Spleen (tissue), 11 donors: Measurements from ENCODE around the gene CTDSPL. TPM values are rescaled to one million over a fixed set of nuclear protein-coding genes. Genes with fewer than 3 reads are reported as not detected.

Source experiments
- DNase-seq: peaks from one replicate; pipeline ENCODE4 v3.0.0-alpha.2; 2020
- H3K27ac ChIP-seq, 8 donors: fragments of 200-600 bp; sonication (generic) in 7 of 8; 1 replicate in 4 of 8; 2 replicates in 4 of 8; pipeline versions ENCODE4 v1.5.0 to v1.8.0; 2016 to 2021; ENCODE audit warnings: inconsistent platforms in 4 of 8, mild to moderate bottlenecking in 4 of 8, moderate library complexity in 1 of 8
- H3K27me3 ChIP-seq, 7 donors: fragments of 200-600 bp; sonication (generic) in 6 of 7; replicated peaks in 1 of 7; 1 replicate in 4 of 7; 2 replicates in 3 of 7; pipeline versions ENCODE4 v1.5.0 to v1.8.0; 2016 to 2021; ENCODE audit warnings: inconsistent platforms in 3 of 7, mild to moderate bottlenecking in 1 of 7
- H3K36me3 ChIP-seq, 6 donors: fragments of 200-600 bp; sonication (generic) in 5 of 6; 1 replicate in 4 of 6; 2 replicates in 2 of 6; pipeline versions ENCODE4 v1.5.0 to v1.8.0; 2016 to 2021; ENCODE audit warnings: inconsistent platforms in 2 of 6
- H3K4me1 ChIP-seq, 6 donors: fragments of 200-600 bp; sonication (generic) in 5 of 6; 1 replicate in 3 of 6; 2 replicates in 3 of 6; pipeline versions ENCODE4 v1.5.0 to v1.8.0; 2016 to 2021; ENCODE audit warnings: inconsistent platforms in 3 of 6
- H3K4me3 ChIP-seq, 8 donors: fragments of 200-600 bp; sonication (generic) in 7 of 8; 1 replicate in 4 of 8; 2 replicates in 4 of 8; pipeline versions ENCODE4 v1.5.0 to v1.8.0; 2016 to 2021; ENCODE audit warnings: inconsistent platforms in 4 of 8, mild to moderate bottlenecking in 4 of 8, moderate library complexity in 2 of 8
- H3K9me3 ChIP-seq, 8 donors: fragments of 200-600 bp; sonication (generic) in 7 of 8; 1 replicate in 4 of 8; 2 replicates in 4 of 8; pipeline versions ENCODE4 v1.5.0 to v1.8.0; 2016 to 2021; ENCODE audit warnings: inconsistent platforms in 4 of 8
- CTCF ChIP-seq, 11 experiments: fragments of 200-600 bp in 7 of 11; fragments of 450-650 bp in 4 of 11; sonication (generic) in 4 of 11; IDR thresholded peaks in 8 of 11; conservative IDR thresholded peaks in 3 of 11; 1 replicate in 7 of 11; 2 replicates in 4 of 11; pipeline versions ENCODE4 v1.4.0 to v1.8.0; 2016 to 2021; ENCODE audit warnings: antibody characterized with exemption in 11 of 11, inconsistent platforms in 4 of 11, mild to moderate bottlenecking in 1 of 11
- POLR2A ChIP-seq, 3 donors: fragments of 450-650 bp; IDR thresholded peaks; one replicate each; pipeline ENCODE4 v1.5.1; 2017; ENCODE audit warnings: antibody characterized with exemption in 3 of 3, mild to moderate bottlenecking in 1 of 3
- POLR2AphosphoS5 ChIP-seq, 3 donors: sonication (generic); formaldehyde crosslinking; IDR thresholded peaks; one replicate each; pipeline ENCODE4 v1.5.1; 2017; ENCODE audit warnings: antibody characterized with exemption in 3 of 3
- WGBS, 5 donors: extraction: QIAGEN DNeasy Blood & Tissue Kit in 3 of 5; methylation state at CpG; one replicate each; pipeline versions ENCODE4 v1.1.5 to v1.1.7; 2013 to 2018; 5-methylcytosine and 5-hydroxymethylcytosine counted together
- intact Hi-C: fragments of 100-400 bp; cut with DNase I; formaldehyde crosslinking; loops from one replicate; pipeline ENCODE4 v1.15.0; 2023; ENCODE audit warnings: low total_unique reads
- polyA plus RNA-seq, 3 donors: library from polyadenylated mRNA; stranded (reverse); fragments of 200-250 nt; gene quantifications; one replicate each; pipeline ENCODE4 v1.2.1, GENCODE V29; 2013
- total RNA-seq, 7 donors: library from RNA; depleted of rRNA in 3 of 7; stranded (reverse); fragments of >200 nt in 3 of 7; fragmentation: NEBNext Ultra II Directional in 4 of 7; extraction: Animal tissue kit (Norgen Biotek cat#: 25700) in 4 of 7; gene quantifications; one replicate each; pipeline versions ENCODE4 v1.1.0 to v1.2.1, GENCODE V29; 2016 to 2021
- donor health status: healthy with polysubstance abuse.
- donor health status: DM: no; HTN: no; CAD: no; lungs with moderate emphysema.
- donor health status: DM: no; HTN: no; CAD: no.
- donor health status: Bipolar disorder and iron deficiency.
- donor health status: healthy.
- donor health status: DM: no; HTN: no; CAD: no.
- donor health status: DM: yes; HTN: yes; CAD: no.

Gene CTDSPL
- total and polyA plus RNA-seq, 10 donors = 3.9 to 46.0 (median 26.2) TPM

DNA sequence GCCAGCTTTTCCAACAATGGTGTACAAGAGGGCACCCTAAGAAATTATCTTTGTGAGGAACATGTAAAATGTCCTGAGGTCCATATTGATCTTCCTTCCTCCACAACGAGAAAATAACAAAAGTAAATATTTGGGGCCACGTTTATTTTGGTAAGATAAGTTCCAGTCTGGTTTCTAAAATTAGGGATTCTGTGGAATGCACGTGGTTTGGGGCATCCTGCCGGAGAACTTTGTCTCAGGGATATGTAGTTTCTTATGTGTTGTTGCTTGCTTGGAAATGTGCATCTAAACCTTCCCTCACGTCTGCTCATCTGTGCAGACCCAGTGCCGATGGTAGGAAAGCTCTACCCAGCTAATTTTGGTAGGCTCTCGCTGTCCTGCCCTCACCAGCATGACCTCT is 62.8 kb downstream of the CTDSPL start:
- TF ChIP-seq POLR2AphosphoS5 (IDR thresholded peaks at IDR 0.05) = no peak
- no peak for TF ChIP-seq CTCF (IDR thresholded peaks at IDR 0.05 in 8 of 11, conservative IDR thresholded peaks at IDR 0.05 in 3 of 11)
- no peak for TF ChIP-seq POLR2A (IDR thresholded peaks at IDR 0.05)
- Histone ChIP-seq H3K36me3 (no peaks in the 10 kb centered on the region), H3K27ac (peak overlapping the region in 2 of 8 donors; percentile 6 to 30), H3K4me3 (no peak overlapping the region), H3K27me3 (no peaks in the 10 kb centered on the region), H3K9me3 (peaks cover 0 to 5% (median 0%) of the 10 kb centered on the region in 8 donors), H3K4me1 (peaks cover 0 to 56% (median 8%) of the 10 kb centered on the region in 6 donors)
- 71 to 81% (median 77%) methylated on average over 7 of the region's 7 CpGs for WGBS, 5 donors
- intact Hi-C loops = no loop called here
- no peak for DNase-seq

- Histone ChIP-seq H3K36me3 (no peaks in the 10 kb centered on the region), H3K27me3 (no peaks in the 10 kb centered on the region), H3K9me3 (peaks cover 0 to 5% (median 0%) of the 10 kb centered on the region in 8 donors), H3K27ac (peak overlapping the region in 1 of 8 donors; percentile 30), H3K4me1 (peaks cover 0 to 50% (median 8%) of the 10 kb centered on the region in 6 donors), H3K4me3 (no peak overlapping the region)
- TF ChIP-seq POLR2A (IDR thresholded peaks at IDR 0.05) = no peak
- no peak for TF ChIP-seq POLR2AphosphoS5 (IDR thresholded peaks at IDR 0.05)
- TF ChIP-seq CTCF (IDR thresholded peaks at IDR 0.05 in 8 of 11, conservative IDR thresholded peaks at IDR 0.05 in 3 of 11) = no peak
- 64 to 87% (median 72%) methylated on average over 2 of the region's 2 CpGs for WGBS, 5 donors
- no peak for DNase-seq
- intact Hi-C loops = no loop called here
These were observed 63.5 kb downstream of the CTDSPL start for GRCh38 chr3:37925157-37925556.

DNA sequence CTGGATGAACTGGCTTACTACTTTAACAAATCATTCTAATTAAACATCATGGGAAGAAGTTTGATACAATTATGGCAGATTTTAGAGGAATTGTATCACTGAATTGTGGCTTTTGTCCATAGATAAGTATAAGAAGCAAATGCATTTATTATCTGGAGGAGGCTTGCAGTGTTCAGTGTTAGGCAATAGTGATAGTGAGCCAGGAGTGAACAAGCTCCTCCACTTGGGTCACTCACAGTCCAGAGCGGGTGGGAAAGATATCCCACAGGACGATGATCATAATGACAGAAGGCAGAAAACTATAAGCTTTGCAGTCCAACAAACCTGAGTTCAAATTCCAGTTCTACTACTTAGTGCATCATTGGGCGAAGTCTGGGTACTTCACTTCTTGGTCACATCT is 64.9 kb downstream of the CTDSPL start:
- intact Hi-C loops = no loop called here
- H3K27me3 ChIP-seq = no peaks in the 10 kb centered on the region
- peaks cover 0 to 5% (median 0%) of the 10 kb centered on the region in 8 donors for H3K9me3 ChIP-seq
- DNase-seq = no peak
- no peak overlapping the region for H3K27ac ChIP-seq
- TF ChIP-seq POLR2AphosphoS5 (IDR thresholded peaks at IDR 0.05) (no peak), POLR2A (IDR thresholded peaks at IDR 0.05) (no peak), CTCF (IDR thresholded peaks at IDR 0.05 in 8 of 11, conservative IDR thresholded peaks at IDR 0.05 in 3 of 11) (no peak)
- no peak overlapping the region for H3K4me3 ChIP-seq
- WGBS, 5 donors = 79 to 94% (median 91%) methylated on average over 3 of the region's 3 CpGs
- H3K4me1 ChIP-seq = peaks cover 0 to 37% (median 7%) of the 10 kb centered on the region in 6 donors
- no peaks in the 10 kb centered on the region for H3K36me3 ChIP-seq

- no peak for TF ChIP-seq POLR2A (IDR thresholded peaks at IDR 0.05)
- TF ChIP-seq POLR2AphosphoS5 (IDR thresholded peaks at IDR 0.05) = no peak
- TF ChIP-seq CTCF (IDR thresholded peaks at IDR 0.05 in 8 of 11, conservative IDR thresholded peaks at IDR 0.05 in 3 of 11) = no peak
- intact Hi-C loops = no loop called here
- 79 to 91% (median 84%) methylated on average over 2 of the region's 2 CpGs for WGBS, 5 donors
- peaks cover 0 to 5% (median 0%) of the 10 kb centered on the region in 8 donors for H3K9me3 ChIP-seq
- no peaks in the 10 kb centered on the region for H3K27me3 ChIP-seq
- H3K27ac ChIP-seq = no peak overlapping the region
- no peaks in the 10 kb centered on the region for H3K36me3 ChIP-seq
- peaks cover 0 to 10% (median 7%) of the 10 kb centered on the region in 6 donors for H3K4me1 ChIP-seq
- no peak for DNase-seq
- H3K4me3 ChIP-seq = no peak overlapping the region
These were observed 68.8 kb downstream of the CTDSPL start for GRCh38 chr3:37930495-37930894.
